ENCODE measurements around the gene CDH16. TPM values are rescaled to one million over a fixed set of nuclear protein-coding genes. Genes with fewer than 3 reads are reported as not detected.

The CDH16 gene
- total and polyA plus RNA-seq, 2 donors (not counting 3 experiments of a cell fraction or from before 2014, with no cell fraction given), result not detected

GRCh38 chr16:66899310-66899944 lies 19.3 kb downstream of the CDH16 start:
- H3K9me1 ChIP-seq (replicated peaks; ENCODE audit: control insufficient read depth, extremely low read depth, insufficient read depth, low read length), result no peaks in the 10 kb centered on the region
- H3K9me3 ChIP-seq (replicated peaks; ENCODE audit: control insufficient read depth, insufficient read depth, low read length), result no peaks in the 10 kb centered on the region
- no peaks in the 10 kb centered on the region for H4K20me1 ChIP-seq (replicated peaks; ENCODE audit: control insufficient read depth, extremely low read depth, insufficient read depth, low read length)
- H3K27ac ChIP-seq (ENCODE audit: insufficient read depth, low read depth, low read length), result no peak overlapping the region
- CTCF ChIA-PET, result no interaction called here
- POLR2A ChIA-PET, result no interaction called here
- FAIRE-seq, result no peak
- dilution Hi-C loops (cut with MboI; ENCODE audit: extremely low pct_ligation_motif_present, low sequenced_read_pairs), result no loop called here
- no peak overlapping the region for H2AFZ ChIP-seq (ENCODE audit: low read depth, low read length)
- peaks cover 8% of the 10 kb centered on the region for H3K4me1 ChIP-seq (ENCODE audit: control insufficient read depth, extremely low read depth, insufficient read depth, low read length)
- no peaks in the 10 kb centered on the region for H3K79me2 ChIP-seq (ENCODE audit: control insufficient read depth, insufficient read depth, low read length)
- no peak for DNase-seq (ENCODE audit: low read depth, low spot score)
- H3K4me2 ChIP-seq (ENCODE audit: insufficient read depth, low read length), result no peak overlapping the region
- BruUV-seq (replicated peaks), result no TSS peak
- H3K27me3 ChIP-seq (ENCODE audit: control insufficient read depth in 2 of 2, insufficient read depth in 2 of 2, low read length in 2 of 2), result no peaks in the 10 kb centered on the region
- H3K36me3 ChIP-seq (ENCODE audit: control insufficient read depth in 2 of 2, extremely low read depth in 1 of 2, insufficient read depth in 2 of 2, low read length in 2 of 2), result no peaks in the 10 kb centered on the region
- intact Hi-C loops (cut with micrococcal nuclease), result loop anchor here (10.0 kb wide), 1 partner anchor 1955 kb away; no protein-coding TSS in a partner anchor
- TF ChIP-seq POLR2A (IDR thresholded peaks at IDR 0.05; ENCODE audit: low read depth, low read length) (no peak), EZH2 (IDR thresholded peaks at IDR 0.05; ENCODE audit: borderline replicate concordance, low read depth, low read length, severe bottlenecking) (no peak), JUN (IDR thresholded peaks at IDR 0.05; ENCODE audit: borderline replicate concordance, insufficient read depth, insufficient read length, low read depth) (no peak), GATA2 (IDR thresholded peaks at IDR 0.05; ENCODE audit: insufficient read depth, insufficient read length, low read depth, low read length) (no peak), FOS (IDR thresholded peaks at IDR 0.05; ENCODE audit: borderline replicate concordance, insufficient read depth, low read length) (no peak), POLR2AphosphoS5 (IDR thresholded peaks at IDR 0.05; ENCODE audit: insufficient read depth, low read depth, low read length) (no peak), MYC (IDR thresholded peaks at IDR 0.05; ENCODE audit: low read depth, low read length) (no peak)
- TF ChIP-seq, protein P1, sequence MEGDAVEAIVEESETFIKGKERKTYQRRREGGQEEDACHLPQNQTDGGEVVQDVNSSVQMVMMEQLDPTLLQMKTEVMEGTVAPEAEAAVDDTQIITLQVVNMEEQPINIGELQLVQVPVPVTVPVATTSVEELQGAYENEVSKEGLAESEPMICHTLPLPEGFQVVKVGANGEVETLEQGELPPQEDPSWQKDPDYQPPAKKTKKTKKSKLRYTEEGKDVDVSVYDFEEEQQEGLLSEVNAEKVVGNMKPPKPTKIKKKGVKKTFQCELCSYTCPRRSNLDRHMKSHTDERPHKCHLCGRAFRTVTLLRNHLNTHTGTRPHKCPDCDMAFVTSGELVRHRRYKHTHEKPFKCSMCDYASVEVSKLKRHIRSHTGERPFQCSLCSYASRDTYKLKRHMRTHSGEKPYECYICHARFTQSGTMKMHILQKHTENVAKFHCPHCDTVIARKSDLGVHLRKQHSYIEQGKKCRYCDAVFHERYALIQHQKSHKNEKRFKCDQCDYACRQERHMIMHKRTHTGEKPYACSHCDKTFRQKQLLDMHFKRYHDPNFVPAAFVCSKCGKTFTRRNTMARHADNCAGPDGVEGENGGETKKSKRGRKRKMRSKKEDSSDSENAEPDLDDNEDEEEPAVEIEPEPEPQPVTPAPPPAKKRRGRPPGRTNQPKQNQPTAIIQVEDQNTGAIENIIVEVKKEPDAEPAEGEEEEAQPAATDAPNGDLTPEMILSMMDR (IDR thresholded peaks at IDR 0.05; ENCODE audit: extremely low read depth in 1 of 2, insufficient read depth in 1 of 2, low read depth in 1 of 2, low read length in 2 of 2), result no peak
- TF ChIP-seq, protein P2, sequence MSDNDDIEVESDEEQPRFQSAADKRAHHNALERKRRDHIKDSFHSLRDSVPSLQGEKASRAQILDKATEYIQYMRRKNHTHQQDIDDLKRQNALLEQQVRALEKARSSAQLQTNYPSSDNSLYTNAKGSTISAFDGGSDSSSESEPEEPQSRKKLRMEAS (IDR thresholded peaks at IDR 0.05; ENCODE audit: insufficient read depth, insufficient read length), result no peak
- H3K4me3 ChIP-seq (replicated peaks in 1 of 3; ENCODE audit: insufficient read depth in 1 of 3, low read depth in 1 of 3, low read length in 3 of 3), result no peak overlapping the region
- H3K9ac ChIP-seq (replicated peaks; ENCODE audit: extremely low read depth, insufficient read depth, low read length), result no peak overlapping the region
